ENCODE data around the gene SYNRG. TPM values are rescaled to one million over a fixed set of nuclear protein-coding genes. Genes with fewer than 3 reads are reported as not detected.

The SYNRG gene
- polyA plus RNA-seq, 1 donor (not counting 4 experiments of a cell fraction or from before 2014, with no cell fraction given), result 9.2 TPM

DNA sequence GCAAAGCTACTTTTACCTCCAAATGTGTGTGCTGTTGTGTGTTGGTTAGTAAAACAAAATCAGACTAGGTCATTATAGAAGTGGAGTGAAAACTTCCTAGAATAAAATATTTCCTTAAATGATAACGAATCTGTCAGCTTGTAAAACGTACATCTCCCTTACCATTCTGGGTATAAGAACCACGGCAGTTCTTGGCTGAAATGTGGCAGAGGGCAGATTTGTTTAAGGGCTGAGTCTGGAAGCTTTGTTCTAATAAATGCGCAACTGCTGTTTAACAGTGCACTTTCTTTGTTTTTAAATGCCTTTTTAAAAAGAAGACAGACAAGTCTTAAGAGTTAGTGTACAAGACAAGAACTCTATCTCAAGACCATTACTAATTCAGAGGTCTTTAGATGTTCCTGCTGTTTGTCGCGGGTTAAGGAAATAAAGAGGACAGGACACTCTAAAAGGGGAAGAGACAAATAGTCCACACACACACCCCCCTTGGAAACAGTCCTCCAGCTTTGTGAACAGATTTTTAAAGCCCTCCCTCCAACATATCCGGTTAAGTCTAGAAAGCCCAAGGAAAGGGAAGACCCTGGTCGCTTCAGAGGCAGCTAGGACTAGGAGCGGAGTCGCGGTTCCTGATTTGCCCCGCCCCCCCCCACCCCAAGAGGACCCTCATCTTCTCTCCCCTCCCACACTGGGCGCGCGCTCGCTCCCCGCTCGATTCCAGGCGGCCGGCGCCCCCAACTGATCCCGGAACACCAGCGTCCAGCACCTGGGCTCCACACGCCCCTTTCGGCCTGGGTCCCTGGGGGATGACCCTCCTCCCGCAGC lies 658 bp downstream of the SYNRG start:
- Histone ChIP-seq H3K9me1 (ENCODE audit: control insufficient read depth, extremely low read depth, insufficient read depth, low read length) (no peaks in the 10 kb centered on the region), H4K20me1 (ENCODE audit: control insufficient read depth, extremely low read depth, insufficient read depth, low read length) (no peaks in the 10 kb centered on the region), H3K4me3 (ENCODE audit: control insufficient read depth in 2 of 3, extremely low read depth in 1 of 3, insufficient read depth in 2 of 3, low read depth in 1 of 3, low read length in 3 of 3) (peak overlapping the region; percentile 87 to 89 (median 87)), H3K27me3 (ENCODE audit: control insufficient read depth, extremely low read depth, insufficient read depth, low read length) (no peaks in the 10 kb centered on the region), H3K79me2 (ENCODE audit: control insufficient read depth, insufficient read depth, low read length) (peaks cover 22% of the 10 kb centered on the region), H3K9me3 (ENCODE audit: control insufficient read depth, low read depth, low read length) (no peaks in the 10 kb centered on the region), H3K27ac (ENCODE audit: control insufficient read depth, insufficient read depth, low read length) (peak overlapping the region; percentile 67), H3K4me2 (ENCODE audit: control insufficient read depth, extremely low read depth, insufficient read depth, low read depth, low read length) (peak overlapping the region; percentile 93), H3K9ac (ENCODE audit: control insufficient read depth, extremely low read depth, insufficient read depth, low read length) (peak overlapping the region; percentile 86), H3K36me3 (ENCODE audit: control insufficient read depth in 2 of 2, extremely low read depth in 1 of 2, insufficient read depth in 2 of 2, low read length in 2 of 2) (peaks cover 0 to 3% of the 10 kb centered on the region in 2 experiments), H3K4me1 (ENCODE audit: control insufficient read depth, extremely low read depth, insufficient read depth, low read length) (peaks cover 18% of the 10 kb centered on the region), H2AFZ (ENCODE audit: control insufficient read depth, low read length) (peak overlapping the region; percentile 70)
- no peak for TF ChIP-seq EZH2 (IDR thresholded peaks at IDR 0.05; ENCODE audit: low read length)
- TF ChIP-seq, protein P1, sequence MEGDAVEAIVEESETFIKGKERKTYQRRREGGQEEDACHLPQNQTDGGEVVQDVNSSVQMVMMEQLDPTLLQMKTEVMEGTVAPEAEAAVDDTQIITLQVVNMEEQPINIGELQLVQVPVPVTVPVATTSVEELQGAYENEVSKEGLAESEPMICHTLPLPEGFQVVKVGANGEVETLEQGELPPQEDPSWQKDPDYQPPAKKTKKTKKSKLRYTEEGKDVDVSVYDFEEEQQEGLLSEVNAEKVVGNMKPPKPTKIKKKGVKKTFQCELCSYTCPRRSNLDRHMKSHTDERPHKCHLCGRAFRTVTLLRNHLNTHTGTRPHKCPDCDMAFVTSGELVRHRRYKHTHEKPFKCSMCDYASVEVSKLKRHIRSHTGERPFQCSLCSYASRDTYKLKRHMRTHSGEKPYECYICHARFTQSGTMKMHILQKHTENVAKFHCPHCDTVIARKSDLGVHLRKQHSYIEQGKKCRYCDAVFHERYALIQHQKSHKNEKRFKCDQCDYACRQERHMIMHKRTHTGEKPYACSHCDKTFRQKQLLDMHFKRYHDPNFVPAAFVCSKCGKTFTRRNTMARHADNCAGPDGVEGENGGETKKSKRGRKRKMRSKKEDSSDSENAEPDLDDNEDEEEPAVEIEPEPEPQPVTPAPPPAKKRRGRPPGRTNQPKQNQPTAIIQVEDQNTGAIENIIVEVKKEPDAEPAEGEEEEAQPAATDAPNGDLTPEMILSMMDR (optimal IDR thresholded peaks at IDR 0.05 in 1 of 3, IDR thresholded peaks at IDR 0.05 in 1 of 3, conservative IDR thresholded peaks at IDR 0.05 in 1 of 3; ENCODE audit: extremely low read depth in 1 of 3, insufficient read depth in 2 of 3, low read length in 3 of 3), result no peak
- DNase-seq (ENCODE audit: low read depth, low spot score) (no peak), FAIRE-seq (no peak)
- dilution Hi-C loops (cut with MboI; ENCODE audit: extremely low pct_ligation_motif_present, low sequenced_read_pairs), result no loop called here

DNA sequence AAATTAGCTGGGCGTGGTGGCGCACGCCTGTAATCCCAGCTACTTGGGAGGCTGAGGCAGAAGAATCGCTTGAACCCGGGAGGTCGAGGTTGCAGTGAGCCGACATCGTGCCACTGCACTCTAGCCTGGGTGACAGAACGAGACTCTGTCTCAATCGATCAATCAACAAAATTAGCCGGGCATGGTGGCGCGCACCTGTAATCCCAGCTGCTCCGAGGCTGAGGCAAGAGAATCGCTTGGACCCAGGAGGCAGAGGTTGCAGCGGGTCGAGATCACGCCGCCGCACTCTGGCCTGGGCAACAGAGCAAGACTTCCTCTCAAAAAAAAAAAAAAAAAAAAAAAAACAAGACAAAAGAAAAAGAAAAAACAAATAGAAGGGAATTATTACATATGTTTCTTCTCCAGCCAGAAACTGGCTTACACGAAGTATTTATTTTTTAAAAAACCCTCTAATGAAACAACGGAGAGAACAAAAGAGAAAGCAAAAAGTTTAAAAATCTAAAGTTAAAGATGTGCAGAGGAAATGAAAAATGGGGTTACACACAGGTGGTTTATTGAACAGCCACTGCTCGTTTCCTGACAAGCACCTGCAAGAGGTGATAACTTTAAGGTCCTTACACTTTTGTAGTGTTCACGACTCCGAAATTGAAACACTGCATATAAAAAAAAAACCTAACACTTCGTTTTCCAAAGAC lies 1.4 kb downstream of the SYNRG start:
- H3K36me3 ChIP-seq (ENCODE audit: control insufficient read depth in 2 of 2, extremely low read depth in 1 of 2, insufficient read depth in 2 of 2, low read length in 2 of 2), result peaks cover 0 to 3% of the 10 kb centered on the region in 2 experiments
- DNase-seq (ENCODE audit: low read depth, low spot score) (no peak), FAIRE-seq (no peak)
- peaks cover 18% of the 10 kb centered on the region for H3K4me1 ChIP-seq (ENCODE audit: control insufficient read depth, extremely low read depth, insufficient read depth, low read length)
- H3K27ac ChIP-seq (ENCODE audit: control insufficient read depth, insufficient read depth, low read length), result no peak overlapping the region
- dilution Hi-C loops (cut with MboI; ENCODE audit: extremely low pct_ligation_motif_present, low sequenced_read_pairs), result no loop called here
- H3K27me3 ChIP-seq (ENCODE audit: control insufficient read depth, extremely low read depth, insufficient read depth, low read length), result no peaks in the 10 kb centered on the region
- TF ChIP-seq EZH2 (IDR thresholded peaks at IDR 0.05; ENCODE audit: low read length), result no peak
- TF ChIP-seq, protein P1 (optimal IDR thresholded peaks at IDR 0.05 in 1 of 3, IDR thresholded peaks at IDR 0.05 in 1 of 3, conservative IDR thresholded peaks at IDR 0.05 in 1 of 3; ENCODE audit: extremely low read depth in 1 of 3, insufficient read depth in 2 of 3, low read length in 3 of 3), result no peak
- peak overlapping the region; percentile 93 for H3K4me2 ChIP-seq (ENCODE audit: control insufficient read depth, extremely low read depth, insufficient read depth, low read depth, low read length)
- peak overlapping the region; percentile 87 to 89 (median 87) for H3K4me3 ChIP-seq (ENCODE audit: control insufficient read depth in 2 of 3, extremely low read depth in 1 of 3, insufficient read depth in 2 of 3, low read depth in 1 of 3, low read length in 3 of 3)
- H3K9me3 ChIP-seq (ENCODE audit: control insufficient read depth, low read depth, low read length), result no peaks in the 10 kb centered on the region
- H3K79me2 ChIP-seq (ENCODE audit: control insufficient read depth, insufficient read depth, low read length), result peaks cover 27% of the 10 kb centered on the region
- no peaks in the 10 kb centered on the region for H3K9me1 ChIP-seq (ENCODE audit: control insufficient read depth, extremely low read depth, insufficient read depth, low read length)
- peak overlapping the region; percentile 86 for H3K9ac ChIP-seq (ENCODE audit: control insufficient read depth, extremely low read depth, insufficient read depth, low read length)
- H2AFZ ChIP-seq (ENCODE audit: control insufficient read depth, low read length), result no peak overlapping the region
- no peaks in the 10 kb centered on the region for H4K20me1 ChIP-seq (ENCODE audit: control insufficient read depth, extremely low read depth, insufficient read depth, low read length)
